H1 (cell line): ENCODE results near the gene CELSR1. TPM values are rescaled to one million over a fixed set of nuclear protein-coding genes. Genes with fewer than 3 reads are reported as not detected.

Source experiments
- CTCF ChIA-PET: fragments of 300-600 bp; sonication (Branson Sonifier 250); formaldehyde crosslinking; loops from one replicate; lab custom pipeline; 2021; ENCODE audit not compliant: partially characterized antibody; lab: Charles Lee
- POLR2A ChIA-PET: fragments of 300-600 bp; sonication (Branson Sonifier 250); formaldehyde crosslinking; loops from one replicate; lab custom pipeline; 2021; ENCODE audit warnings: inconsistent platforms; ENCODE audit not compliant: partially characterized antibody; lab: Charles Lee
- DNase-seq, 2 experiments: peaks; one replicate each; pipeline versions ENCODE4 v3.0.0 to v3.0.0-alpha.2; 2010 to 2022; ENCODE audit warnings: low spot score in 2 of 2, low read depth in 1 of 2, mixed read lengths in 1 of 2
- FAIRE-seq: peaks from 2 replicates; lab custom pipeline; 2011; peaks lifted over from hg19 to GRCh38; lab: Jason Lieb, UNC
- H2AFZ ChIP-seq: 2 replicates; pipeline ENCODE4 v1.8.1; 2012; ENCODE audit warnings: low read length, inconsistent platforms
- H2AK5ac ChIP-seq: 2 replicates; pipeline ENCODE4 v1.6.1; 2013; ENCODE audit warnings: low read depth, low read length
- H2BK120ac ChIP-seq: replicated peaks from 2 replicates; pipeline ENCODE3; 2013; ENCODE audit warnings: low read depth, low read length, inconsistent platforms
- H2BK12ac ChIP-seq: 2 replicates; pipeline ENCODE4 v1.6.1; 2013; ENCODE audit warnings: low read depth, low read length
- H2BK15ac ChIP-seq: 2 replicates; pipeline ENCODE4 v1.6.1; 2013; ENCODE audit warnings: low read length
- H2BK20ac ChIP-seq: 2 replicates; pipeline ENCODE4 v1.6.1; 2013; ENCODE audit warnings: low read length
- H2BK5ac ChIP-seq: 2 replicates; pipeline ENCODE4 v1.6.1; 2013; ENCODE audit warnings: low read depth, low read length
- H3K14ac ChIP-seq: 2 replicates; pipeline ENCODE4 v1.6.1; 2013; ENCODE audit warnings: inconsistent platforms; ENCODE audit not compliant: insufficient read length
- H3K18ac ChIP-seq: 2 replicates; pipeline ENCODE4 v1.6.1; 2013; ENCODE audit warnings: low read length; ENCODE audit errors: extremely low read depth
- H3K23ac ChIP-seq: 2 replicates; pipeline ENCODE4 v1.6.1; 2013; ENCODE audit warnings: inconsistent platforms; ENCODE audit not compliant: insufficient read length
- H3K23me2 ChIP-seq: 2 replicates; pipeline ENCODE4 v1.6.1; 2013; ENCODE audit warnings: low read depth, low read length
- H3K27ac ChIP-seq: 2 replicates; pipeline ENCODE4 v1.6.1; 2011; ENCODE audit warnings: low read depth, low read length, inconsistent platforms
- H3K27me3 ChIP-seq, 4 experiments: replicated peaks in 1 of 4; 1 replicate in 1 of 4; 2 replicates in 3 of 4; pipeline versions ENCODE4 v1.6.1 to v1.8.1; 2011 to 2013; ENCODE audit warnings: low read length in 3 of 4, mild to moderate bottlenecking in 3 of 4, inconsistent platforms in 2 of 4, mixed read lengths in 2 of 4, moderate library complexity in 1 of 4; ENCODE audit not compliant: control insufficient read depth in 3 of 4, insufficient read depth in 3 of 4; ENCODE audit errors: extremely low read depth in 1 of 4
- H3K36me3 ChIP-seq, 4 experiments: 2 replicates each; pipeline versions ENCODE4 v1.6.1 to v1.8.1; 2011 to 2013; ENCODE audit warnings: mild to moderate bottlenecking in 4 of 4, low read length in 3 of 4, moderate library complexity in 2 of 4, control low read depth in 1 of 4, inconsistent platforms in 1 of 4; ENCODE audit not compliant: insufficient read depth in 4 of 4, control insufficient read depth in 2 of 4
- H3K4ac ChIP-seq: replicated peaks from 2 replicates; pipeline ENCODE3; 2013; ENCODE audit warnings: low read length, low read depth, mixed read lengths, inconsistent platforms; ENCODE audit not compliant: insufficient read length
- H3K4me1 ChIP-seq, 4 experiments: replicated peaks in 1 of 4; 1 replicate in 1 of 4; 2 replicates in 3 of 4; pipeline versions ENCODE4 v1.6.1 to v1.8.1; 2011 to 2013; ENCODE audit warnings: low read length in 3 of 4, inconsistent platforms in 2 of 4, mixed read lengths in 1 of 4; ENCODE audit not compliant: insufficient read depth in 4 of 4, control insufficient read depth in 3 of 4
- H3K4me2 ChIP-seq, 2 experiments: 2 replicates each; pipeline versions ENCODE4 v1.6.1 to v1.8.1; 2011 to 2013; ENCODE audit warnings: low read depth in 2 of 2, low read length in 2 of 2, control low read depth in 1 of 2, inconsistent platforms in 1 of 2, mild to moderate bottlenecking in 1 of 2; ENCODE audit not compliant: insufficient read depth in 1 of 2
- H3K4me3 ChIP-seq, 4 experiments: fragments of 200-600, 300-600 bp in 1 of 4; sonication (generic), shearing (Covaris generic), sonication (Bioruptor Twin) in 1 of 4; 2 replicates each; pipeline versions ENCODE4 v1.5.1 to v1.8.1; 2011 to 2016; ENCODE audit warnings: low read length in 4 of 4, low read depth in 3 of 4, control low read depth in 2 of 4, inconsistent platforms in 2 of 4, mild to moderate bottlenecking in 2 of 4, mixed read lengths in 1 of 4, moderate library complexity in 1 of 4; ENCODE audit not compliant: insufficient read depth in 2 of 4; ENCODE audit errors: extremely low read depth in 1 of 4
- H3K56ac ChIP-seq: replicated peaks from 2 replicates; pipeline ENCODE3; 2013; ENCODE audit warnings: low read depth, mild to moderate bottlenecking, mixed read lengths, low read length, inconsistent platforms; ENCODE audit not compliant: insufficient read length
- H3K79me1 ChIP-seq: 2 replicates; pipeline ENCODE4 v1.6.1; 2013; ENCODE audit warnings: low read depth, low read length, control low read depth
- H3K79me2 ChIP-seq, 2 experiments: 2 replicates each; pipeline versions ENCODE4 v1.6.1 to v1.8.1; 2012 to 2013; ENCODE audit warnings: low read length in 2 of 2, mild to moderate bottlenecking in 2 of 2, inconsistent platforms in 1 of 2; ENCODE audit not compliant: insufficient read depth in 2 of 2, control insufficient read depth in 1 of 2
- H3K9ac ChIP-seq, 4 experiments: replicated peaks in 1 of 4; 1 replicate in 1 of 4; 2 replicates in 3 of 4; pipeline versions ENCODE4 v1.6.1 to v1.8.1; 2011 to 2013; ENCODE audit warnings: low read depth in 3 of 4, low read length in 3 of 4, control low read depth in 2 of 4, mild to moderate bottlenecking in 2 of 4, moderate library complexity in 2 of 4, inconsistent platforms in 1 of 4; ENCODE audit errors: extremely low read depth in 1 of 4
- H3K9me3 ChIP-seq, 2 experiments: 2 replicates each; pipeline versions ENCODE4 v1.6.1 to v1.8.1; 2012 to 2013; ENCODE audit warnings: mild to moderate bottlenecking in 2 of 2, moderate library complexity in 2 of 2, control low read depth in 1 of 2, inconsistent platforms in 1 of 2, low read depth in 1 of 2, low read length in 1 of 2, mixed read lengths in 1 of 2; ENCODE audit not compliant: insufficient read depth in 2 of 2
- H4K20me1 ChIP-seq, 2 experiments: replicated peaks in 1 of 2; 2 replicates each; pipeline versions ENCODE3 to v1.8.1; 2011 to 2013; ENCODE audit warnings: inconsistent platforms in 2 of 2, low read length in 2 of 2, mild to moderate bottlenecking in 1 of 2; ENCODE audit not compliant: insufficient read depth in 2 of 2, control insufficient read depth in 1 of 2
- H4K5ac ChIP-seq: 2 replicates; pipeline ENCODE4 v1.6.1; 2013; ENCODE audit warnings: low read length, low read depth, mixed read lengths, inconsistent platforms; ENCODE audit not compliant: insufficient read length
- H4K8ac ChIP-seq: 2 replicates; pipeline ENCODE4 v1.8.0; 2013; ENCODE audit warnings: mild to moderate bottlenecking, moderate library complexity, low read length, inconsistent platforms; ENCODE audit not compliant: insufficient read depth; ENCODE audit errors: extremely low read depth
- H4K91ac ChIP-seq: replicated peaks from 2 replicates; pipeline ENCODE3; 2013; ENCODE audit warnings: low read length, mixed read lengths, inconsistent platforms; ENCODE audit not compliant: insufficient read length
- CHD1 ChIP-seq: IDR thresholded peaks from 2 replicates; pipeline ENCODE4 v1.6.1; 2012; ENCODE audit warnings: low read depth, low read length, improper control_type of control experiment
- EGR1 ChIP-seq: IDR thresholded peaks from 2 replicates; pipeline ENCODE4 v1.6.1; 2011; ENCODE audit warnings: low read depth, low read length, borderline replicate concordance
- EP300 ChIP-seq, 2 experiments: IDR thresholded peaks; 1 replicate in 1 of 2; 2 replicates in 1 of 2; pipeline ENCODE4 v1.6.1; 2011 to 2012; ENCODE audit warnings: low read depth in 2 of 2, low read length in 2 of 2, mild to moderate bottlenecking in 2 of 2, borderline replicate concordance in 1 of 2, inconsistent platforms in 1 of 2, moderate library complexity in 1 of 2
- EZH2 ChIP-seq: fragments of 200-600 bp; sonication (generic); IDR thresholded peaks from 2 replicates; pipeline ENCODE4 v1.7.1; 2012; ENCODE audit warnings: low read depth, mild to moderate bottlenecking, moderate library complexity, low read length, inconsistent platforms; ENCODE audit not compliant: severe bottlenecking
- FOSL1 ChIP-seq: IDR thresholded peaks from 2 replicates; pipeline ENCODE4 v1.6.1; 2011; ENCODE audit warnings: mild to moderate bottlenecking, low read depth, low read length, moderate library complexity; ENCODE audit not compliant: insufficient read depth
- JUND ChIP-seq: IDR thresholded peaks from 2 replicates; pipeline ENCODE4 v1.6.1; 2011; ENCODE audit warnings: mild to moderate bottlenecking, improper control_type of control experiment, low read length
- POLR2AphosphoS5 ChIP-seq: IDR thresholded peaks from 2 replicates; pipeline ENCODE4 v1.6.1; 2011; ENCODE audit warnings: low read depth, low read length
- TCF12 ChIP-seq: IDR thresholded peaks from 2 replicates; pipeline ENCODE4 v1.6.1; 2011; ENCODE audit warnings: low read depth, mild to moderate bottlenecking, low read length
- WGBS, 2 experiments: shearing (Covaris generic) in 1 of 2; methylation state at CpG; one replicate each; pipeline versions ENCODE4 v1.1.6 to v1.1.7; 2013 to 2015; ENCODE audit warnings: low lambda C conversion rate in 2 of 2, mixed read lengths in 2 of 2, inconsistent platforms in 1 of 2, low coverage in 1 of 2, missing lambda C conversion rate in 1 of 2; ENCODE audit not compliant: insufficient replicate concordance in 2 of 2, insufficient coverage in 1 of 2, insufficient read length in 1 of 2; ENCODE audit errors: extremely low coverage in 1 of 2, missing lambda C conversion rate in 1 of 2; 5-methylcytosine and 5-hydroxymethylcytosine counted together
- polyA plus RNA-seq, 7 experiments: library from polyadenylated mRNA; depleted of rRNA in 3 of 7; stranded (reverse) in 5 of 7; unstranded in 2 of 7; fragments of >200 nt in 5 of 7; fragments of 200-250 nt in 2 of 7; gene quantifications; 1 replicate in 5 of 7; 2 replicates in 1 of 7; 4 replicates in 1 of 7; pipeline versions ENCODE4 v1.2.1 to v1.2.3, GENCODE V29; 2011 to 2013; ENCODE audit warnings: missing spikeins in 2 of 7, mixed read lengths in 2 of 7
- total RNA-seq: library from RNA; stranded (reverse); fragmentation: NEBNext Ultra II Directional; extraction: Animal tissue kit (Norgen Biotek cat#: 25700); gene quantifications from 2 replicates; pipeline ENCODE4 v1.2.1, GENCODE V29; 2021

The CELSR1 gene
- total and polyA plus RNA-seq, 2 of the 8 experiments (the other 6 are each of a cell fraction or from before 2014, with no cell fraction given): 9.0 to 12.4 TPM

- no peak for FAIRE-seq
- CTCF ChIA-PET: interaction anchor here (1.4 kb wide), 1 partner anchor 40 kb away, joined by 4 read pairs; no protein-coding TSS in a partner anchor
- peaks cover 18 to 48% (median 29%) of the 10 kb centered on the region in 4 experiments for H3K36me3 ChIP-seq
Observed at GRCh38 chr22:46327691-46328465, 209.5 kb downstream of the CELSR1 start.

More at GRCh38 chr22:46327691-46328465, 209.5 kb downstream of the CELSR1 start:
- Histone ChIP-seq H3K23ac (no peak overlapping the region), H4K8ac (no peak overlapping the region), H3K79me2 (no peaks in the 10 kb centered on the region), H2AFZ (no peak overlapping the region), H3K27me3 (no peaks in the 10 kb centered on the region), H3K23me2 (no peaks in the 10 kb centered on the region), H2BK120ac (no peak overlapping the region), H3K56ac (no peak overlapping the region), H3K14ac (no peak overlapping the region), H3K4ac (no peak overlapping the region), H2AK5ac (no peak overlapping the region), H2BK12ac (no peak overlapping the region), H4K5ac (no peak overlapping the region), H2BK15ac (no peak overlapping the region), H3K4me2 (no peak overlapping the region), H3K9ac (no peak overlapping the region), H4K20me1 (peaks cover 3 to 5% of the 10 kb centered on the region in 2 experiments), H3K4me3 (no peak overlapping the region), H3K9me3 (no peaks in the 10 kb centered on the region), H4K91ac (no peak overlapping the region), H3K79me1 (no peaks in the 10 kb centered on the region; the same call in 1 of the 2 replicates), H2BK20ac (no peak overlapping the region), H2BK5ac (no peak overlapping the region), H3K4me1 (no peaks in the 10 kb centered on the region), H3K18ac (no peak overlapping the region), H3K27ac (no peak overlapping the region)
- 92 to 100% methylated on average over 1 to 13 of the region's 13 CpGs for WGBS, 2 experiments
- no peak for DNase-seq
- TF ChIP-seq EZH2 (no peak), EGR1 (no peak), JUND (no peak), FOSL1 (no peak), EP300 (IDR thresholded peaks at IDR 0.05; ENCODE audit: borderline replicate concordance in 1 of 2, low read depth in 2 of 2, low read length in 2 of 2) (no peak), POLR2AphosphoS5 (no peak), TCF12 (no peak), CHD1 (no peak)
- POLR2A ChIA-PET: interaction anchor here (1.1 kb wide), 1 partner anchor 22 kb away, joined by 3 read pairs; no protein-coding TSS in a partner anchor
